Ovary (tissue), 3 donors: Measurements from ENCODE around the gene PVALB.

Experiments
- CTCF ChIP-seq, 3 donors: fragments of 450-650 bp in 2 of 3; fragments of 200-600 bp in 1 of 3; IDR thresholded peaks; one replicate each; pipeline versions ENCODE4 v1.5.1 to v1.8.0; 2016 to 2022; ENCODE audit warnings: antibody characterized with exemption in 3 of 3, mild to moderate bottlenecking in 1 of 3
- EP300 ChIP-seq: sonication (generic); formaldehyde crosslinking; IDR thresholded peaks from one replicate; pipeline ENCODE4 v1.6.1; 2017; ENCODE audit warnings: antibody characterized with exemption
- POLR2A ChIP-seq: fragments of 450-650 bp; IDR thresholded peaks from one replicate; pipeline ENCODE4 v1.6.1; 2017; ENCODE audit warnings: antibody characterized with exemption, mild to moderate bottlenecking, moderate library complexity
- donor health status: DM: no; HTN: no; CAD: no.

GRCh38 chr22:36773935-36774334 lies 42.9 kb downstream of the PVALB start:
- TF ChIP-seq CTCF (IDR thresholded peaks at IDR 0.05): no peak
- TF ChIP-seq EP300: no peak
- no peak for TF ChIP-seq POLR2A
